ENCODE measurements around the gene PHF1.

The PHF1 gene

GRCh38 chr6:33433544-33434191, 22.9 kb downstream of the PHF1 start:
- no peak overlapping the region for H3K27ac ChIP-seq
- no peaks in the 10 kb centered on the region for H3K9me3 ChIP-seq (ENCODE audit: severe bottlenecking)
- H3K4me3 ChIP-seq (ENCODE audit: low read depth, low read length), result no peak overlapping the region
- peaks cover 80% of the 10 kb centered on the region for H3K36me3 ChIP-seq
- TF ChIP-seq CTCF (IDR thresholded peaks at IDR 0.05; ENCODE audit: low read depth, low read length), result no peak
- DNase-seq, result no peak
- no peaks in the 10 kb centered on the region for H3K27me3 ChIP-seq (ENCODE audit: insufficient read depth, low read depth, severe bottlenecking)

GRCh38 chr6:33434961-33435360, 24.1 kb downstream of the PHF1 start:
- Histone ChIP-seq H3K27ac (no peak overlapping the region), H3K27me3 (ENCODE audit: insufficient read depth, low read depth, severe bottlenecking) (no peaks in the 10 kb centered on the region), H3K9me3 (ENCODE audit: severe bottlenecking) (no peaks in the 10 kb centered on the region), H3K4me3 (ENCODE audit: low read depth, low read length) (no peak overlapping the region), H3K36me3 (peaks cover 85% of the 10 kb centered on the region)
- DNase-seq, result no peak
- TF ChIP-seq CTCF (IDR thresholded peaks at IDR 0.05; ENCODE audit: low read depth, low read length), result no peak

- Histone ChIP-seq H3K9me3 (ENCODE audit: severe bottlenecking) (no peaks in the 10 kb centered on the region), H3K27me3 (ENCODE audit: insufficient read depth, low read depth, severe bottlenecking) (no peaks in the 10 kb centered on the region), H3K27ac (no peak overlapping the region), H3K4me3 (ENCODE audit: low read depth, low read length) (no peak overlapping the region), H3K36me3 (peaks cover 89% of the 10 kb centered on the region)
- no peak for TF ChIP-seq CTCF (IDR thresholded peaks at IDR 0.05; ENCODE audit: low read depth, low read length)
- DNase-seq, result no peak
Measured at GRCh38 chr6:33437666-33438065, 26.9 kb downstream of the PHF1 start.

GRCh38 chr6:33438978-33439594, 28.3 kb downstream of the PHF1 start:
- H3K27ac ChIP-seq, result no peak overlapping the region
- DNase-seq, result no peak
- H3K36me3 ChIP-seq, result peaks cover 92% of the 10 kb centered on the region
- no peaks in the 10 kb centered on the region for H3K9me3 ChIP-seq (ENCODE audit: severe bottlenecking)
- H3K4me3 ChIP-seq (ENCODE audit: low read depth, low read length), result no peak overlapping the region
- no peak for TF ChIP-seq CTCF (IDR thresholded peaks at IDR 0.05; ENCODE audit: low read depth, low read length)
- no peaks in the 10 kb centered on the region for H3K27me3 ChIP-seq (ENCODE audit: insufficient read depth, low read depth, severe bottlenecking)

GRCh38 chr6:33439956-33440648, 29.3 kb downstream of the PHF1 start:
- TF ChIP-seq CTCF (IDR thresholded peaks at IDR 0.05; ENCODE audit: low read depth, low read length), result 0 out of 2 replicates have a peak, but pooled peaks have one; percentile 6
- Histone ChIP-seq H3K36me3 (peaks cover 94% of the 10 kb centered on the region), H3K9me3 (ENCODE audit: severe bottlenecking) (no peaks in the 10 kb centered on the region), H3K27me3 (ENCODE audit: insufficient read depth, low read depth, severe bottlenecking) (no peaks in the 10 kb centered on the region), H3K27ac (no peak overlapping the region), H3K4me3 (ENCODE audit: low read depth, low read length) (no peak overlapping the region)
- no peak for DNase-seq

All from WERI-Rb-1 (cell line).